ENCODE data around the gene SYNJ2.

The SYNJ2 gene

DNA sequence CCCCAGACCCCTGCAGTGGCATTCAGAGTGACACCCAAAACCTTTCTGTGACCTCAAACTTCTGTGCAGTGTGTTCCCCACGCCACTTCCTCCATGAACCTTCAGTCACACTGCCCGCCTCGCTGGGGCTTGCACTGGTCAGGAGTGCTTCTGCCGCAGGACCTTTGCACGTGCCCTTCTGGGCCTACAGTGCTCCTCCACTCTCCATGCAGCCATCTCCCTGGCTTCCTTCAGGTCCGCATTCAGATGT lies 27.1 kb downstream of the SYNJ2 start:
- DNase-seq (ENCODE audit: extremely low read depth, insufficient read length), result no peak
- no peaks in the 10 kb centered on the region; the same call in 1 of the 2 replicates for H3K36me3 ChIP-seq (ENCODE audit: control insufficient read depth, insufficient read depth, low read length)
- H3K4me3 ChIP-seq (replicated peaks; ENCODE audit: low read depth, low read length), result no peak overlapping the region
- TF ChIP-seq, protein P1, sequence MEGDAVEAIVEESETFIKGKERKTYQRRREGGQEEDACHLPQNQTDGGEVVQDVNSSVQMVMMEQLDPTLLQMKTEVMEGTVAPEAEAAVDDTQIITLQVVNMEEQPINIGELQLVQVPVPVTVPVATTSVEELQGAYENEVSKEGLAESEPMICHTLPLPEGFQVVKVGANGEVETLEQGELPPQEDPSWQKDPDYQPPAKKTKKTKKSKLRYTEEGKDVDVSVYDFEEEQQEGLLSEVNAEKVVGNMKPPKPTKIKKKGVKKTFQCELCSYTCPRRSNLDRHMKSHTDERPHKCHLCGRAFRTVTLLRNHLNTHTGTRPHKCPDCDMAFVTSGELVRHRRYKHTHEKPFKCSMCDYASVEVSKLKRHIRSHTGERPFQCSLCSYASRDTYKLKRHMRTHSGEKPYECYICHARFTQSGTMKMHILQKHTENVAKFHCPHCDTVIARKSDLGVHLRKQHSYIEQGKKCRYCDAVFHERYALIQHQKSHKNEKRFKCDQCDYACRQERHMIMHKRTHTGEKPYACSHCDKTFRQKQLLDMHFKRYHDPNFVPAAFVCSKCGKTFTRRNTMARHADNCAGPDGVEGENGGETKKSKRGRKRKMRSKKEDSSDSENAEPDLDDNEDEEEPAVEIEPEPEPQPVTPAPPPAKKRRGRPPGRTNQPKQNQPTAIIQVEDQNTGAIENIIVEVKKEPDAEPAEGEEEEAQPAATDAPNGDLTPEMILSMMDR (IDR thresholded peaks at IDR 0.05; ENCODE audit: insufficient read depth, low read length, poor library complexity, severe bottlenecking), result no peak
- no peaks in the 10 kb centered on the region for H3K27me3 ChIP-seq (replicated peaks; ENCODE audit: control insufficient read depth, insufficient read depth, low read length)

DNA sequence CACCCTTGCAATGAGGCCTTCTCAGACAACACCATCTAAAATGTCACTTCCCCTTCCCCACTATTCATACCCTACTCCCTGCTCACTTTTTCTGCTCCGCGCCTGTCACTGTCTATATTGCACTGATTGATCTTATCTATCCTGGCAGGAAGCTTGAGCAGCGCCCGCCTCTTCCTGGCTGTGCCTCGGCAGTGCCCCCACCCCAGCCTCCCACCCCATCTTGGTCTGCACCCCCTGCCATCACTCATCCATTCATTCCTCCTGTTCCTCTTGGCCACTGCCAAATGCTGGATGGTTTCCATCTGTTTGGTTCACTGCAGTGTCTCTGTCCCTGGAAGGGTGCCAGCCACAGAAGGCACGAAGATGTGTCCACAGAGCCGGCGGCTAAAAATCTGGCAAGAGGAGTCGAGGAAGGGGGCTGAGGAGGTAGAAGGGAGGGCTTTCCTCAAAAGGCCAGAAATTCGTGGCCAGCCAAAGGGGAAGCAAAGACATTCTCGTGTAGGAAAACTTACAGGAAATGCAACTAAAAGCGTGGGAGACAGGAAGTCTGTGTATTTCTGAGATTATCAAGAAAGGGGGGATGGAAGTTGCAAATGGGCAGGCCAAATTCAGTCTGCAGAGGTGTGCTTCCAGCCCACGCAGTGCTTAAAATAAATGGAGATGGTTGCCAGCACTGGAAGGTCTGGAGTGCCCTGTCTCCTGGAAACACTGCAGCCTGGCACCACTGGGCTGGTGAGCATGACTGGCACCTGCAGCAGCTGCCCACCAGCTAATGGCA lies 27.6 kb downstream of the SYNJ2 start:
- Histone ChIP-seq H3K36me3 (ENCODE audit: control insufficient read depth, insufficient read depth, low read length) (no peaks in the 10 kb centered on the region; the same call in 1 of the 2 replicates), H3K4me3 (replicated peaks; ENCODE audit: low read depth, low read length) (no peak overlapping the region), H3K27me3 (replicated peaks; ENCODE audit: control insufficient read depth, insufficient read depth, low read length) (no peaks in the 10 kb centered on the region)
- TF ChIP-seq, protein P1 (IDR thresholded peaks at IDR 0.05; ENCODE audit: insufficient read depth, low read length, poor library complexity, severe bottlenecking), result no peak
- DNase-seq (ENCODE audit: extremely low read depth, insufficient read length), result no peak

DNA sequence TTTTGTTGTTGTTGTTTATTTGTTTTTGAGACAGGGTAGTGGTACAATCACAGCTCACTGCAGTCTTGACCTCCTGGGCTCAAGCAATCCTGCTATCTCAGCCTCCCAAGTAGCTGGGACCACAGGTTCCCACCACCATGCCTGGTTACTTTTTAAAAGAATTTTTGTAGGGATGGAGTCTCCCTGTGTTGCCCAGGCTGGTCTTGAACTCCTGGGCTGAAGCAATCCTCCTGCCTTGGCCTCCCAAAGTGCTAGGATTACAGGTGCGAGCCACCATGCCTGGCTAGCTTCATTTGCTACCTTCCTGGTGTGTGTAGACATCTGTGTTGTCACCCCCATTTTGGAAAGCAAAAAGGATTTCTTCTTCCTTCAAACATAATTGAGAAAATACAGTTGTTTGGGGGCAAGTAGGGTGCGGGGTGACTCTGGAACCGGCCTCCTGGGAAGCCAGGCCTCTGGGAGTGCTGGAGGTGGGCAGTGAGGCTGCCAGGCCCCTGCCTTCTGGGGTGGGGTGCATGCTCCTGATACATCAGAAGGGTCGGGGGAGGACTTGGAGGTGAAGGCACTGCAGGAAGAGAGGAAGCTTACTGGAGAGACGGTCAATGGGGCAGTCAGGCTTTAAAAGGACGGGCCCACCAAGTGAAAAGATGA lies 28.4 kb downstream of the SYNJ2 start:
- DNase-seq (ENCODE audit: extremely low read depth, insufficient read length), result no peak
- Histone ChIP-seq H3K4me3 (replicated peaks; ENCODE audit: low read depth, low read length) (no peak overlapping the region), H3K36me3 (ENCODE audit: control insufficient read depth, insufficient read depth, low read length) (no peaks in the 10 kb centered on the region; the same call in 1 of the 2 replicates), H3K27me3 (replicated peaks; ENCODE audit: control insufficient read depth, insufficient read depth, low read length) (no peaks in the 10 kb centered on the region)
- TF ChIP-seq, protein P1 (IDR thresholded peaks at IDR 0.05; ENCODE audit: insufficient read depth, low read length, poor library complexity, severe bottlenecking), result no peak

DNA sequence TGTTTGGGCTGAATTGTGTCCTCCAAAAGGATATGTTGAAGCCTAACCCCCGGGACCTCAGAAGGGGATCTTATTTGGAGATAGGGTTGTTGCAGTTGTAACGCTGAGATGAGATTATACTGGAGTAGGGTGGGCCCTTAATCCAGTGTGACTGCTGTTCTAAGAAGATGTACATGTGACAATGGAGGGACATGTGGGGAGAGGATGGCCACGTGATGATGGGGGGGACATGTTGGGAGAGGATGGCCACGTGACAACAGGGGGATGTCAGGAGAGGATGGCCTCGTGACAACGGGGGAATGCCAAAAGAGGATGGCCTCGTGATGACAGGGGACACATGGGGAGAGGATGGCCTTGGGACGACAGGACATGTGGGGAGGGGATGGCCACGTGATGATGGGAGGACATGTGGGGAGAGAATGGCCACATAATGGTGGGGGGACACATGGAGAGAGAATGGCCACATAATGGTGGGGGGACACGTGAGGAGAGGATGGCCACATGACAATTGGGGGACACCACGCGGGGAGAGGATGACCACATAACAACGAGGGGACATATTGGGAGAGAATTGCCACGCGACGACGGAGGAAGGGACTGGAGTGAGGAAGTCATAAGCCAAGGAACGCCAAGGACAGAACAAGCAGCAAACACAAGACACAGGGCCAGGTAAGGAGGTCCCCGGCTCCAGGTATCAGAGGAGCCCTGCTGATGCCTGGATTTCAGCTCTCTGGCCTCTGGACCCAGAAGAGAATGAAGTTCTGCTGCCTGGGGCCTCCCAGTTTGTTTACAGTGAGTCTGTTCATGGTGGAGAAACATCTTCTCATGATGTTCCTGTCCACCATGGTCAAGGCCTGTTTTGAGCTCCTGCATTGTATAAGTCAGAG lies 29.2 kb downstream of the SYNJ2 start:
- DNase-seq (ENCODE audit: extremely low read depth, insufficient read length), result no peak
- Histone ChIP-seq H3K36me3 (ENCODE audit: control insufficient read depth, insufficient read depth, low read length) (no peaks in the 10 kb centered on the region; the same call in 1 of the 2 replicates), H3K27me3 (replicated peaks; ENCODE audit: control insufficient read depth, insufficient read depth, low read length) (no peaks in the 10 kb centered on the region), H3K4me3 (replicated peaks; ENCODE audit: low read depth, low read length) (no peak overlapping the region)
- TF ChIP-seq, protein P1 (IDR thresholded peaks at IDR 0.05; ENCODE audit: insufficient read depth, low read length, poor library complexity, severe bottlenecking), result no peak

DNA sequence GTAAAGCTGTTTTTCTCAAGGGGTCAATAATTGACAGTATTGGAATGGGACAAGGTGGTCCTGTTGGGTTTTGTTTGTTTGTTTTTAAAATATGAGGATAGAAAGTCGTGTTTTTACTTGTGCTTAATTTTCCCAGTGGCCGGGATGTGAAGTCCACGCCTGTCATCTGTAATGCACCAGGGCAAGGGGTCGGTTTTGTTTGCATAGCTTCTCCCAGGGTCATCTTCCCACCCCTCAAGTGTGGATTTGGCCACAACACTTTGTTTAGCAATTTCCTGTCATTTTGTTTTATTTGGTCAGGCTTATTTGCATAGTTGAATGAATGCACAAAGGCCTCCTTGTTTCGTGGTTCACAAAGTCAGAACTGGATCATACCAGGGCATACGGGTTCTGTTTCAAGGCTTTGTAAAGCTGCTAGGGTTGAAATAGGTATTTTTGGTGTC lies 29.8 kb downstream of the SYNJ2 start:
- Histone ChIP-seq H3K27me3 (replicated peaks; ENCODE audit: control insufficient read depth, insufficient read depth, low read length) (no peaks in the 10 kb centered on the region), H3K36me3 (ENCODE audit: control insufficient read depth, insufficient read depth, low read length) (no peaks in the 10 kb centered on the region; the same call in 1 of the 2 replicates), H3K4me3 (replicated peaks; ENCODE audit: low read depth, low read length) (no peak overlapping the region)
- DNase-seq (ENCODE audit: extremely low read depth, insufficient read length), result no peak
- TF ChIP-seq, protein P1 (IDR thresholded peaks at IDR 0.05; ENCODE audit: insufficient read depth, low read length, poor library complexity, severe bottlenecking), result no peak

Measured in GM06990 (cell line).